Tibial nerve (tissue), 4 donors: ENCODE data around the gene RNU4-1. TPM values are rescaled to one million over a fixed set of nuclear protein-coding genes. Genes with fewer than 3 reads are reported as not detected.
"Not testable (repeated sequence)": the region's sequence is repeated elsewhere in the genome, so short reads cannot be mapped to it uniquely, and the experiment has no call there.

Experiments
- DNase-seq, 2 donors: peaks; one replicate each; pipeline ENCODE4 v3.0.0-alpha.2; 2019; ENCODE audit warnings: low spot score in 2 of 2
- H3K27ac ChIP-seq, 4 donors: fragments of 200-600 bp; sonication (generic) in 3 of 4; one replicate each; pipeline ENCODE4 v1.5.1; 2017 to 2019; ENCODE audit warnings: mild to moderate bottlenecking in 1 of 4
- H3K27me3 ChIP-seq, 2 donors: fragments of 200-600 bp; sonication (generic) in 1 of 2; one replicate each; pipeline versions ENCODE4 v1.5.1 to v1.6.0; 2017 to 2019
- H3K36me3 ChIP-seq, 3 donors: fragments of 200-600 bp; sonication (generic); one replicate each; pipeline ENCODE4 v1.5.1; 2018 to 2019
- H3K4me1 ChIP-seq, 4 donors: fragments of 200-600 bp; sonication (generic) in 3 of 4; one replicate each; pipeline ENCODE4 v1.5.1; 2017 to 2019
- H3K4me3 ChIP-seq, 4 donors: fragments of 200-600 bp; sonication (generic) in 3 of 4; one replicate each; pipeline ENCODE4 v1.5.1; 2017 to 2019; ENCODE audit warnings: mild to moderate bottlenecking in 1 of 4, moderate library complexity in 1 of 4
- H3K9me3 ChIP-seq, 4 donors: fragments of 200-600 bp; sonication (generic) in 3 of 4; one replicate each; pipeline ENCODE4 v1.5.1; 2017 to 2019
- EP300 ChIP-seq, 2 donors: sonication (generic); formaldehyde crosslinking; IDR thresholded peaks; one replicate each; pipeline ENCODE4 v1.6.1; 2017; ENCODE audit warnings: antibody characterized with exemption in 2 of 2, mild to moderate bottlenecking in 1 of 2
- POLR2A ChIP-seq, 2 donors: fragments of 450-650 bp; IDR thresholded peaks; one replicate each; pipeline ENCODE4 v1.6.1; 2017; ENCODE audit warnings: antibody characterized with exemption in 2 of 2, mild to moderate bottlenecking in 2 of 2, moderate library complexity in 2 of 2
- WGBS, 2 donors: methylation state at CpG; one replicate each; pipeline ENCODE4 v1.1.5; 2018; 5-methylcytosine and 5-hydroxymethylcytosine counted together
- total RNA-seq, 4 donors: library from RNA; depleted of rRNA; stranded (reverse); fragments of >200 nt; gene quantifications; one replicate each; pipeline ENCODE4 v1.1.0, GENCODE V29; 2016
- TF ChIP-seq, protein P1 (sequence below), 5 experiments: fragments of 200-600 bp in 3 of 5; fragments of 450-650 bp in 2 of 5; sonication (generic) in 3 of 5; IDR thresholded peaks; one replicate each; pipeline ENCODE4 v1.5.1; 2016 to 2019; ENCODE audit warnings: antibody characterized with exemption in 5 of 5, mild to moderate bottlenecking in 3 of 5, moderate library complexity in 2 of 5

RNU4-1 gene
- total RNA-seq: under 1 TPM in 3 of 4 donors, not detected in 1; under 0.01 TPM

DNA sequence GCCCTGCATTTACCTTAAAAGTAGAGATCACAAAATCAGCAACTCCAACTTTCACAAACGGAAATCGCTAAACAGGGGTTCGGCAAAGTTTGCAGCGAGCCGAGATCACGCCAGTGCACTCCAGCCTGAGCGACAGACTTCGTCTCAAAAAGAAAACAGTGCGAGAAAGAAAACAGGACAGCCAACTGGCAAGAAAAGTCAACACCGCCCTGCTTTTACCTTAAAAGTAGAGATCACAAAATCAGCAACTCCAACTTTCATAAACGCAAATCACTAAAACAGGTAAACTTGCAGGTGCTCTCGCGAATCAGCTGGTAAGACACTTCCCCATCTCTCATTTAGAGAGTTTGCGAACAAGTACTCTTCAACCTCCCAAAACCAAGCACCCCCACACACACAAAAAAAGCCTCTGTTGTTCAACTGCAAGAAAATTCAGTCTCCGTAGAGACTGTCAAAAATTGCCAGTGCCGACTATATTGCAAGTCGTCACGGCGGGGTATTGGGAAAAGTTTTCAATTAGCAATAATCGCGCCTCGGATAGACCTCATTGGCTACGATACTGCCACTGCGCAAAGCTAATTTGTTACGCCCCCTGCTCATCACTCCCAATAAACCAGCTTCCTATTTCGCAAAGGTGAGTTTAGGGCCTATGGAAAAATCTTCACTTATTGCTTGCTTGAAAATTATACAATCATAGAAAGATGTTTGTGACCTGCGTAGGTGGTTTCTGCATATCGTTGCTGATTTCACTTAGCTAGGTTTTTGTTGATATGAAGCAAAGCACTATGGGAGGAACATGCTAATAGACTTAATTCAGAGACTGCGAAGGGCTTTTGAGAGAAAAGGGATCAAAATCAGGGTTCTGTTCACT lies at the start of gene RNU4-1:
Gene RNU4-1 (minus strand): TSS at position 577 of the 871 bp plus-strand sequence.
- peak within 1 kb of the TSS; percentile 33 to 66 (median 62) for H3K4me3 ChIP-seq
- DNase-seq: peak; percentile 35 to 76
- 1% methylated on average over 29 of the region's 29 CpGs for WGBS, 2 donors

DNA sequence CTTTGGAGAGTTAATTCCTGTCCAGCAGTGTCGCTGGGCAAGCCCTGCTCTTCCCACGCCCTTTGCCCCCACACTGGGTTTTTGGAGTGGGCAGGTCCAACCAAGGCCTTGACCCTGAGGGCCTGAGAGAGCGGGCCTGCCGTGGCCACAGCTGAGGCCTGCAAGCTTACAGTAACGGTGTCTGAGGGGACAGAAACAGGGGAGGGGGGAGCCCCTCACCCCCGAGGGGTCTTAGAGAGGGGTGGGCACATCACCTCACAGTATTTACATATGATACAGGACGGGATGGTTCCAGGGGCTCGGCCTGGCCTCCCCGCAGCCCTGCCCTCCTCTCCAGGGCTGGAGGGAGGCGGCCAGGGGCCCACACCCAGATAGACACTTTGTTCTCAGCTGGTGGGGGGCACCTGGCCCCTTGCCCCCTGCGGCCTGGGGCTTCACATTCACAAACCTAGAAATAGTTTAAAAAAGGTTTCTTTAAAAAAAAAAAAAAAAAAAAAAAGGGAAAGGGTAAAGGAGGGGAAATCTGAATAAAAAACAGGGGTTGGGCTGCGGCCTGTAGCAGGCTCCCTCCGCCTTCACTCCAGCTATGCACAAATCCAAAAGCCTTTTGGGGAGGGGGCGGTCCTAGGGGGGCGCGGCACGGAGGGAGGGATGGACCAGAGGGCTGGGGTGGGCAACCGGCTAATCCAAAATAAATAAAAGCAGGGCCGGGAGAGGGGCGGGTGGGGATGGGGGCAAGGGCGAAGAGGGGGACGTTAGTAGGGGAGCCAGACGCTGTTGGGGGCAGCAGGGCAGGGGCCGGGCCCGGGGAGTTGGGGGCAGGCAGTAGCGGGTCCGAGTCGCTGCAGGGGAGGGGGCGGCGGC lies 49.4 kb upstream of the RNU4-1 start:
- Histone ChIP-seq H3K4me3 (no peak overlapping the region), H3K36me3 (peaks cover 0 to 14% (median 0%) of the 10 kb centered on the region in 3 donors), H3K9me3 (no peaks in the 10 kb centered on the region), H3K4me1 (no peaks in the 10 kb centered on the region), H3K27ac (no peak overlapping the region), H3K27me3 (peaks cover 0 to 16% of the 10 kb centered on the region in 2 donors)
- no peak for TF ChIP-seq POLR2A (IDR thresholded peaks at IDR 0.05)
- DNase-seq: no peak
- WGBS, 2 donors: 36 to 45% methylated on average over 30 of the region's 30 CpGs

More for the DNA sequence above, at the start of gene RNU4-1:
- Histone ChIP-seq H3K27ac (peak within 1 kb of the TSS; percentile 90 to 96 (median 95)), H3K36me3 (no peaks in the 10 kb centered on the region), H3K4me1 (peaks cover 0 to 22% (median 3%) of the 10 kb centered on the region in 4 donors), H3K9me3 (no peaks in the 10 kb centered on the region), H3K27me3 (no peaks in the 10 kb centered on the region)
- peak; percentile 45 to 95 for TF ChIP-seq EP300 (IDR thresholded peaks at IDR 0.05)
- TF ChIP-seq, protein P1, sequence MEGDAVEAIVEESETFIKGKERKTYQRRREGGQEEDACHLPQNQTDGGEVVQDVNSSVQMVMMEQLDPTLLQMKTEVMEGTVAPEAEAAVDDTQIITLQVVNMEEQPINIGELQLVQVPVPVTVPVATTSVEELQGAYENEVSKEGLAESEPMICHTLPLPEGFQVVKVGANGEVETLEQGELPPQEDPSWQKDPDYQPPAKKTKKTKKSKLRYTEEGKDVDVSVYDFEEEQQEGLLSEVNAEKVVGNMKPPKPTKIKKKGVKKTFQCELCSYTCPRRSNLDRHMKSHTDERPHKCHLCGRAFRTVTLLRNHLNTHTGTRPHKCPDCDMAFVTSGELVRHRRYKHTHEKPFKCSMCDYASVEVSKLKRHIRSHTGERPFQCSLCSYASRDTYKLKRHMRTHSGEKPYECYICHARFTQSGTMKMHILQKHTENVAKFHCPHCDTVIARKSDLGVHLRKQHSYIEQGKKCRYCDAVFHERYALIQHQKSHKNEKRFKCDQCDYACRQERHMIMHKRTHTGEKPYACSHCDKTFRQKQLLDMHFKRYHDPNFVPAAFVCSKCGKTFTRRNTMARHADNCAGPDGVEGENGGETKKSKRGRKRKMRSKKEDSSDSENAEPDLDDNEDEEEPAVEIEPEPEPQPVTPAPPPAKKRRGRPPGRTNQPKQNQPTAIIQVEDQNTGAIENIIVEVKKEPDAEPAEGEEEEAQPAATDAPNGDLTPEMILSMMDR (IDR thresholded peaks at IDR 0.05): no peak
- TF ChIP-seq POLR2A (IDR thresholded peaks at IDR 0.05): peak; percentile 53 to 64

DNA sequence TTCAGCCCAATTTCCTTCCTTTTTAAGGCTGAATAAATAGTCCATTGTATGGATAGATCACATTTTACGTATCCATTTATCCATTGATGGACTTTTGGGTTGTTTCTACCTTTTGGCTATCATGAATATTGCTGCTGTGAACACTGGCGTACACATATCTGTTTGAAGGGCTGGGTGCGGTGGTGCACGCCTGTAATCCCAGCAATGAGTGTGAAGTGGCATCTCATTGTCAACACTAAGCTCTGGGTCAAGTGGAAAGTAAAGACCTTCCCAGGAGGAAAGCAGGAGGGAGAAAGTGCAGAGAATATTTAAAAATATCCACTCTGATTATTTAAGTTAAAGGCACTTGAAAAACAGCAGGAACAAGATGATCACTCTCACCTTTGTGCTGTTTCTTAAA lies 46.2 kb upstream of the RNU4-1 start:
- Histone ChIP-seq H3K9me3 (no peaks in the 10 kb centered on the region), H3K4me1 (no peaks in the 10 kb centered on the region), H3K27ac (no peak overlapping the region), H3K36me3 (no peaks in the 10 kb centered on the region), H3K27me3 (peaks cover 0 to 16% of the 10 kb centered on the region in 2 donors), H3K4me3 (no peak overlapping the region)
- DNase-seq: no peak
- TF ChIP-seq POLR2A (IDR thresholded peaks at IDR 0.05) (no peak), EP300 (IDR thresholded peaks at IDR 0.05) (no peak)
- TF ChIP-seq, protein P1 (IDR thresholded peaks at IDR 0.05): no peak
- WGBS, 2 donors: 93% methylated on average over 4 of the region's 4 CpGs

DNA sequence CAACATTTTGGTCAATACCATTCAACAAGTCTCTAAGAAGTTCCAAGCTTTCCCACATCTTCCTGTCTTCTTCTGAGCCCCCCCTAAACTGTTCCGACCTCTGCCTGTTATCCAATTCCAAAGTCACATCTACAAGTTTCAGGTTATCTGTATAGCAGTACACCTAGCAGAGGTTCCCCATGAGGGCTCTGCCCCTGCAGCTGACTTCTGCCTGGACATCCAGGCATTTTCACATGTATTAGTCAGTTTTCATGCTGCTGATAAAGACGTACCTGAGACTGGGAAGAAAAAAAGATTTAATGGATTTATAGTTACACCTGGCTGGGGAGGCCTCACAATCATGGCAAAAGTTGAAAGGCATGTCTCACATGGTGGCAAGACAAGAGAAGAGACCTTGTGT lies 44.7 kb upstream of the RNU4-1 start:
- Histone ChIP-seq H3K4me1 (no peaks in the 10 kb centered on the region), H3K27me3 (peaks cover 0 to 14% of the 10 kb centered on the region in 2 donors), H3K4me3 (no peak overlapping the region), H3K36me3 (no peaks in the 10 kb centered on the region), H3K27ac (no peak overlapping the region), H3K9me3 (no peaks in the 10 kb centered on the region)
- DNase-seq: no peak
- WGBS, 2 donors: 90 to 93% methylated on average over 2 of the region's 2 CpGs
- TF ChIP-seq, protein P1 (IDR thresholded peaks at IDR 0.05): no peak
- TF ChIP-seq POLR2A (IDR thresholded peaks at IDR 0.05) (no peak), EP300 (IDR thresholded peaks at IDR 0.05) (no peak)

DNA sequence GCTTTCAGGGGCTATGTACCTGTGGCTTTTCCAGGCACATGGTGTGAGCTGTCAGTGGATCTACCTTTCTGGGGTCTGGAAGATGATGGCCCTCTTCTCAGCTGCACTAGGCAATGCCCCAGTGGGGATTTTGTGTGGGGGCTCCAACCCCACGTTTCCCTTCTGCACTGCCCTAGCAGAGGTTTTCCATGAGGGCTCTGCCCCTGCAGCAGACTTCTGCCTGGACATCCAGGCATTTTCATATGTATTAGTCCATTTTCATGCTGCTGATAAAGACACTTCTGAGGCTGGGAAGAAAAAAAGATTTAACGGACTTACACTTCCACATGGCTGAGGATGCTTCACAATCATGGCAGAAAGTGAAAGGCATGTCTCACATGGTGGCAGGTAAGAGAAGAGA lies 43.4 kb upstream of the RNU4-1 start:
- not testable (repeated sequence) for DNase-seq, H3K27me3 ChIP-seq, H3K4me3 ChIP-seq, H3K9me3 ChIP-seq, H3K27ac ChIP-seq, H3K36me3 ChIP-seq, H3K4me1 ChIP-seq
- 84 to 94% methylated on average over 2 of the region's 2 CpGs for WGBS, 2 donors

DNA sequence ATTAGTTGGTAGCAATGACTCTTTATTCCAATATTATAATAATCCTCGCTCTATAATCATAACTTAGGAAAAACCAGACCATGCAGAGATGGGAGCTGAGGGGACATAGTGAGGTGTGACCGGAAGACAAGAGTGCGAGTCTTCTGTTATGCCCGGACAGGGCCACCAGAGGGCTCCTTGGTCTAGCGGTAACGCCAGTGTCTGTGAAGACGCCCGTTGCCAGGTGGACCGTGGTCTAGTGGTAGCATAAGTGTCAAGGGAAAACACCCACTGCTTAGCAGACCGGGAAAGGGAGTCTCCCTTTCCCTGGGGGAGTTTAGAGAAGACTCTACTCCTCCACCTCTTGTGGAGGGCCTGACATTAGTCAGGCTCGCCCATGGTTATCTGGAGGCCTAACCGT lies 42.4 kb upstream of the RNU4-1 start:
- peak; percentile 24 to 38 for DNase-seq
- not testable (repeated sequence) for H3K27me3 ChIP-seq, H3K4me1 ChIP-seq, H3K27ac ChIP-seq, H3K4me3 ChIP-seq, H3K9me3 ChIP-seq, H3K36me3 ChIP-seq
- 21% methylated on average over 12 of the region's 12 CpGs for WGBS, 2 donors
- TF ChIP-seq, protein P1 (IDR thresholded peaks at IDR 0.05): peak; percentile 44 to 63 (median 53)
